Measurements from ENCODE around the gene RPS27. TPM values are rescaled to one million over a fixed set of nuclear protein-coding genes. Genes with fewer than 3 reads are reported as not detected.

Gene RPS27
- total RNA-seq, 1 donor from 2014 or later, result 1,149 TPM

GRCh38 chr1:153954826-153955225, 35.7 kb upstream of the RPS27 start:
- FAIRE-seq, result no peak

GRCh38 chr1:153956997-153957715, 33.4 kb upstream of the RPS27 start:
- H3K9me3 ChIP-seq (ENCODE audit: insufficient read depth, low read depth, low read length), result no peaks in the 10 kb centered on the region
- peaks cover 31% of the 10 kb centered on the region for H3K4me1 Mint-ChIP-seq (ENCODE audit: low read depth, unreplicated experiment)
- H3K27ac Mint-ChIP-seq (ENCODE audit: unreplicated experiment), result peak overlapping the region; percentile 94
- no peaks in the 10 kb centered on the region for H3K9me3 Mint-ChIP-seq (ENCODE audit: unreplicated experiment)
- peak overlapping the region; percentile 97 for H3K4me2 ChIP-seq (ENCODE audit: low read length)
- H3K79me2 ChIP-seq (ENCODE audit: insufficient read depth, low read length), result peaks cover 68% of the 10 kb centered on the region
- H3K36me3 ChIP-seq (ENCODE audit: insufficient read depth, low read length), result peaks cover 5% of the 10 kb centered on the region
- no peak for TF ChIP-seq CTCF (IDR thresholded peaks at IDR 0.05; ENCODE audit: insufficient read depth, low read depth, low read length)
- TF ChIP-seq EZH2 (IDR thresholded peaks at IDR 0.05; ENCODE audit: insufficient read depth, low read length), result no peak
- peak overlapping the region; percentile 81 for H3K4me3 ChIP-seq (ENCODE audit: insufficient read depth, low read depth, low read length)
- peaks cover 21% of the 10 kb centered on the region for H3K4me1 ChIP-seq (ENCODE audit: insufficient read depth, low read length)
- FAIRE-seq, result no peak
- no peak for DNase-seq (ENCODE audit: low read depth)
- peak overlapping the region; percentile 76 for H2AFZ ChIP-seq (ENCODE audit: low read depth, low read length)
- no peaks in the 10 kb centered on the region for H3K27me3 Mint-ChIP-seq (ENCODE audit: low read depth, unreplicated experiment)
- peak overlapping the region; percentile 10 for H3K27ac ChIP-seq (ENCODE audit: low read depth, low read length)
- H3K27me3 ChIP-seq (ENCODE audit: insufficient read depth, low read length), result no peaks in the 10 kb centered on the region
- H3K4me3 Mint-ChIP-seq (ENCODE audit: unreplicated experiment), result peak overlapping the region; percentile 99
- peaks cover 60% of the 10 kb centered on the region for H4K20me1 ChIP-seq (ENCODE audit: insufficient read depth, low read length)
- H3K9ac ChIP-seq (ENCODE audit: low read length), result peak overlapping the region; percentile 91
- H3K36me3 Mint-ChIP-seq (ENCODE audit: low read depth, unreplicated experiment), result peaks cover 12% of the 10 kb centered on the region

More at GRCh38 chr1:153954826-153955225, 35.7 kb upstream of the RPS27 start:
- Mint-ChIP-seq H3K27ac (ENCODE audit: unreplicated experiment) (no peak overlapping the region), H3K4me1 (ENCODE audit: low read depth, unreplicated experiment) (peaks cover 23% of the 10 kb centered on the region), H3K9me3 (ENCODE audit: unreplicated experiment) (no peaks in the 10 kb centered on the region), H3K4me3 (ENCODE audit: unreplicated experiment) (no peak overlapping the region), H3K36me3 (ENCODE audit: low read depth, unreplicated experiment) (peaks cover 19% of the 10 kb centered on the region), H3K27me3 (ENCODE audit: low read depth, unreplicated experiment) (no peaks in the 10 kb centered on the region)
- H3K27ac ChIP-seq (ENCODE audit: low read depth, low read length), result no peak overlapping the region
- peaks cover 13% of the 10 kb centered on the region for H3K4me1 ChIP-seq (ENCODE audit: insufficient read depth, low read length)
- no peaks in the 10 kb centered on the region for H3K27me3 ChIP-seq (ENCODE audit: insufficient read depth, low read length)
- no peak overlapping the region for H3K4me2 ChIP-seq (ENCODE audit: low read length)
- peaks cover 52% of the 10 kb centered on the region for H3K79me2 ChIP-seq (ENCODE audit: insufficient read depth, low read length)
- H4K20me1 ChIP-seq (ENCODE audit: insufficient read depth, low read length), result peaks cover 66% of the 10 kb centered on the region
- H3K9ac ChIP-seq (ENCODE audit: low read length), result no peak overlapping the region
- no peak for DNase-seq (ENCODE audit: low read depth)
- H3K4me3 ChIP-seq (ENCODE audit: insufficient read depth, low read depth, low read length), result no peak overlapping the region
- peaks cover 13% of the 10 kb centered on the region for H3K36me3 ChIP-seq (ENCODE audit: insufficient read depth, low read length)
- no peak overlapping the region for H2AFZ ChIP-seq (ENCODE audit: low read depth, low read length)
- no peaks in the 10 kb centered on the region for H3K9me3 ChIP-seq (ENCODE audit: insufficient read depth, low read depth, low read length)
- TF ChIP-seq CTCF (IDR thresholded peaks at IDR 0.05; ENCODE audit: insufficient read depth, low read depth, low read length) (no peak), EZH2 (IDR thresholded peaks at IDR 0.05; ENCODE audit: insufficient read depth, low read length) (no peak)

- Mint-ChIP-seq H3K27ac (ENCODE audit: unreplicated experiment) (peak overlapping the region; percentile 94), H3K36me3 (ENCODE audit: low read depth, unreplicated experiment) (peaks cover 9% of the 10 kb centered on the region), H3K9me3 (ENCODE audit: unreplicated experiment) (no peaks in the 10 kb centered on the region), H3K4me3 (ENCODE audit: unreplicated experiment) (peak overlapping the region; percentile 99), H3K4me1 (ENCODE audit: low read depth, unreplicated experiment) (peaks cover 37% of the 10 kb centered on the region), H3K27me3 (ENCODE audit: low read depth, unreplicated experiment) (no peaks in the 10 kb centered on the region)
- H3K4me3 ChIP-seq (ENCODE audit: insufficient read depth, low read depth, low read length), result peak overlapping the region; percentile 81
- H2AFZ ChIP-seq (ENCODE audit: low read depth, low read length), result peak overlapping the region; percentile 76
- no peaks in the 10 kb centered on the region for H3K36me3 ChIP-seq (ENCODE audit: insufficient read depth, low read length)
- H3K27ac ChIP-seq (ENCODE audit: low read depth, low read length), result peak overlapping the region; percentile 72
- TF ChIP-seq EZH2 (IDR thresholded peaks at IDR 0.05; ENCODE audit: insufficient read depth, low read length), result no peak
- no peak for TF ChIP-seq CTCF (IDR thresholded peaks at IDR 0.05; ENCODE audit: insufficient read depth, low read depth, low read length)
- peak overlapping the region; percentile 97 for H3K4me2 ChIP-seq (ENCODE audit: low read length)
- H3K27me3 ChIP-seq (ENCODE audit: insufficient read depth, low read length), result no peaks in the 10 kb centered on the region
- H3K79me2 ChIP-seq (ENCODE audit: insufficient read depth, low read length), result peaks cover 74% of the 10 kb centered on the region
- DNase-seq (ENCODE audit: low read depth) (peak; percentile 20), FAIRE-seq (no peak)
- no peaks in the 10 kb centered on the region for H3K9me3 ChIP-seq (ENCODE audit: insufficient read depth, low read depth, low read length)
- H3K9ac ChIP-seq (ENCODE audit: low read length), result peak overlapping the region; percentile 91
- H3K4me1 ChIP-seq (ENCODE audit: insufficient read depth, low read length), result peaks cover 27% of the 10 kb centered on the region
- peaks cover 56% of the 10 kb centered on the region for H4K20me1 ChIP-seq (ENCODE audit: insufficient read depth, low read length)
Observed at GRCh38 chr1:153957744-153958110, 32.8 kb upstream of the RPS27 start.

All from astrocyte (in vitro differentiated cells and primary cell).